HG03354 (cell line): ENCODE results near the gene PHLPP1.

Experiments
- ATAC-seq: cut with Tn5 transposase; IDR thresholded peaks from one replicate; pipeline ENCODE4 v1.9.1; 2021; ENCODE audit warnings: mild to moderate bottlenecking; ENCODE audit not compliant: unreplicated experiment, poor library complexity, severe bottlenecking

The PHLPP1 gene

GRCh38 chr18:62767836-62768557 lies 52.7 kb downstream of the PHLPP1 start:
- ATAC-seq, result no peak

GRCh38 chr18:62768558-62768943 lies 53.2 kb downstream of the PHLPP1 start:
- no peak for ATAC-seq

- ATAC-seq, result no peak
Observed at GRCh38 chr18:62769216-62769615, 53.9 kb downstream of the PHLPP1 start.

- ATAC-seq, result peak; percentile 56
Observed at GRCh38 chr18:62771494-62772270, 56.3 kb downstream of the PHLPP1 start.

GRCh38 chr18:62772860-62773584 lies 57.7 kb downstream of the PHLPP1 start:
- ATAC-seq, result no peak

GRCh38 chr18:62773691-62774090 lies 58.4 kb downstream of the PHLPP1 start:
- ATAC-seq, result no peak

- ATAC-seq, result no peak
Observed at GRCh38 chr18:62776024-62776570, 60.8 kb downstream of the PHLPP1 start.

- no peak for ATAC-seq
Observed at GRCh38 chr18:62777814-62778213, 62.5 kb downstream of the PHLPP1 start.

GRCh38 chr18:62778976-62779869 lies 63.9 kb downstream of the PHLPP1 start:
- ATAC-seq, result no peak

- no peak for ATAC-seq
Observed at GRCh38 chr18:62781262-62781661, 65.9 kb downstream of the PHLPP1 start.

GRCh38 chr18:62781893-62782292 lies 66.6 kb downstream of the PHLPP1 start:
- ATAC-seq, result no peak

GRCh38 chr18:62784338-62784965 lies 69.1 kb downstream of the PHLPP1 start:
- no peak for ATAC-seq

GRCh38 chr18:62784966-62785413 lies 69.6 kb downstream of the PHLPP1 start:
- no peak for ATAC-seq

- ATAC-seq, result no peak
Observed at GRCh38 chr18:62786689-62787088, 71.3 kb downstream of the PHLPP1 start.

- no peak for ATAC-seq
Observed at GRCh38 chr18:62788111-62788510, 72.8 kb downstream of the PHLPP1 start.

- no peak for ATAC-seq
Observed at GRCh38 chr18:62788876-62789275, 73.5 kb downstream of the PHLPP1 start.

GRCh38 chr18:62790871-62791772 lies 75.8 kb downstream of the PHLPP1 start:
- ATAC-seq, result no peak

- no peak for ATAC-seq
Observed at GRCh38 chr18:62792016-62792415, 76.7 kb downstream of the PHLPP1 start.
